ENCODE results near the gene RFC2.

GRCh38 chr7:74220229-74220628 lies 34.0 kb downstream of the RFC2 start:
- no peak for TF ChIP-seq CTCF (IDR thresholded peaks at IDR 0.05)
- TF ChIP-seq CHD2 (IDR thresholded peaks at IDR 0.05; ENCODE audit: low read length, partially characterized antibody): no peak
- TF ChIP-seq POLR2A (IDR thresholded peaks at IDR 0.05; ENCODE audit: low read length): no peak
- TF ChIP-seq SREBF2 (IDR thresholded peaks at IDR 0.05): no peak
- TF ChIP-seq RARB (CRISPR knock-in tag; IDR thresholded peaks at IDR 0.05): no peak
- TF ChIP-seq CEBPB (IDR thresholded peaks at IDR 0.05): no peak
- no peak for TF ChIP-seq USF2 (IDR thresholded peaks at IDR 0.05)
- TF ChIP-seq MAFK (IDR thresholded peaks at IDR 0.05; ENCODE audit: partially characterized antibody): no peak
- TF ChIP-seq, protein P1, sequence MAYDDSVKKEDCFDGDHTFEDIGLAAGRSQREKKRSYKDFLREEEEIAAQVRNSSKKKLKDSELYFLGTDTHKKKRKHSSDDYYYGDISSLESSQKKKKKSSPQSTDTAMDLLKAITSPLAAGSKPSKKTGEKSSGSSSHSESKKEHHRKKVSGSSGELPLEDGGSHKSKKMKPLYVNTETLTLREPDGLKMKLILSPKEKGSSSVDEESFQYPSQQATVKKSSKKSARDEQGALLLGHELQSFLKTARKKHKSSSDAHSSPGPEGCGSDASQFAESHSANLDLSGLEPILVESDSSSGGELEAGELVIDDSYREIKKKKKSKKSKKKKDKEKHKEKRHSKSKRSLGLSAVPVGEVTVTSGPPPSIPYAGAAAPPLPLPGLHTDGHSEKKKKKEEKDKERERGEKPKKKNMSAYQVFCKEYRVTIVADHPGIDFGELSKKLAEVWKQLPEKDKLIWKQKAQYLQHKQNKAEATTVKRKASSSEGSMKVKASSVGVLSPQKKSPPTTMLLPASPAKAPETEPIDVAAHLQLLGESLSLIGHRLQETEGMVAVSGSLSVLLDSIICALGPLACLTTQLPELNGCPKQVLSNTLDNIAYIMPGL (CRISPR knock-in tag; IDR thresholded peaks at IDR 0.05; ENCODE audit: borderline replicate concordance): no peak
- TF ChIP-seq PHF8 (IDR thresholded peaks at IDR 0.05; ENCODE audit: borderline replicate concordance, low read depth): no peak
